Kidney epithelial cell (primary cell): ENCODE measurements around the gene GPX3. TPM values are rescaled to one million over a fixed set of nuclear protein-coding genes. Genes with fewer than 3 reads are reported as not detected.

Source experiments
- DNase-seq: peaks from one replicate; pipeline ENCODE4 v3.0.0-alpha.2; 2010; ENCODE audit warnings: low read depth
- H3K27me3 ChIP-seq: 2 replicates; pipeline ENCODE4 v1.6.0; 2011; ENCODE audit warnings: low read length; ENCODE audit not compliant: control insufficient read depth, insufficient read depth
- H3K36me3 ChIP-seq: 2 replicates; pipeline ENCODE4 v1.5.1; 2011; ENCODE audit warnings: low read length; ENCODE audit not compliant: control insufficient read depth, insufficient read depth
- H3K4me3 ChIP-seq: 2 replicates; pipeline ENCODE4 v1.5.1; 2011; ENCODE audit warnings: low read depth, mild to moderate bottlenecking, control low read depth, low read length
- CTCF ChIP-seq: IDR thresholded peaks from 2 replicates; pipeline ENCODE4 v1.5.1; 2011; ENCODE audit warnings: mild to moderate bottlenecking, moderate library complexity, low read length, control low read depth, inconsistent platforms; ENCODE audit not compliant: insufficient read depth, poor library complexity, severe bottlenecking
- total RNA-seq: library from RNA; depleted of rRNA; stranded (reverse); fragments of >200 nt; gene quantifications from 2 replicates; pipeline ENCODE4 v1.2.3, GENCODE V29; 2015

GPX3 gene
- total RNA-seq, 1 donor from 2014 or later = 6.3 TPM

DNA sequence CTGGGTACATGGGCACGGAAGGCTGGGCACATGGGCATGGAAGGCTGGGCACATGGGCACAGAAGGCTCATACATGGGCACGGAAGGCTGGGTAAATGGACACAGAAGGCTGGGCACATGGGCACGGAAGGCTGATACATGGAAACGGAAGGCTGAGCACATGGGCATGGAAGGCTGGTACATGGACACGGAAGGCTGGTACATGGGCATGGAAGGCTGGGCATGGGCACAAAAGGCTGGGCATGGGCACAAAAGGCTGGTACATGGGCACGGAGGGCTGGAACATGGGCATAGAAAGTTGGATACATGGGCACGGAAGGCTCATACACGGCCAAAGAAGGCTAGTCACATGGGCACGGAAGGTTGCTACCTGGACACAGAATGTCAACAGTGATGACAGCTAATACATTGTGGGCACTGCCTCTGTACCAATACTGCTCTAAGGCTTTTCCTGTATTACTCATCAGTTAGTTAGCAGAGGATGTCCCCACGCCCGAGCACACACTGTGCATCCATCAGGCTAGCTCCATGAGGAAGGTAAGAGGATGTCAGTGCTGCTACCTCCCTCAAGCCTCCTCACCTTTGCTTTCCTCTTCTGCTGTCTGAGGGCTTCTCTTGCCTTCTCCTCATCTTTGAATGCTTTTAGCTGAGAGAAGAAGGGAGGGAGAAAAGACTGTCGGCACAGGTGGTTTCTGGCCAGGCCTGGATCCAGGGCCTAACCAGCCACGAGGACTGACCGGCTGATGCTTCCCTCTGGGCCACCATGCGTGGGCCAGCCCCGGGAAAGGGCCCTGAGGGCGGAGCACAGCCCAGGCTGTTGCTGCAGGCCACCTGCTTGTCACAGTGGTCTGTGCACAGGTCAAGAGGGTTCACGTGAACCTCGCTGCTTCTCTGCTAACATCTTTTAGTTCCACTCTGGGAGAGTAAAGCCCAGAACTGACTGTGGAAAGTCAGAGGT lies 14.3 kb downstream of the GPX3 start:
- DNase-seq = no peak
- Histone ChIP-seq H3K36me3 (peaks cover 9% of the 10 kb centered on the region), H3K27me3 (no peaks in the 10 kb centered on the region), H3K4me3 (no peak overlapping the region)
- TF ChIP-seq CTCF = no peak

GRCh38 chr5:151036556-151036955 lies 16.2 kb downstream of the GPX3 start:
- no peaks in the 10 kb centered on the region for H3K27me3 ChIP-seq
- no peak for DNase-seq

GRCh38 chr5:151037561-151038411 lies 17.4 kb downstream of the GPX3 start:
- no peak for TF ChIP-seq CTCF
- DNase-seq = no peak
- Histone ChIP-seq H3K27me3 (no peaks in the 10 kb centered on the region), H3K36me3 (peaks cover 8% of the 10 kb centered on the region), H3K4me3 (no peak overlapping the region)

More at GRCh38 chr5:151036556-151036955, 16.2 kb downstream of the GPX3 start:
- Histone ChIP-seq H3K4me3 (no peak overlapping the region), H3K36me3 (peaks cover 9% of the 10 kb centered on the region)
- TF ChIP-seq CTCF = no peak

DNA sequence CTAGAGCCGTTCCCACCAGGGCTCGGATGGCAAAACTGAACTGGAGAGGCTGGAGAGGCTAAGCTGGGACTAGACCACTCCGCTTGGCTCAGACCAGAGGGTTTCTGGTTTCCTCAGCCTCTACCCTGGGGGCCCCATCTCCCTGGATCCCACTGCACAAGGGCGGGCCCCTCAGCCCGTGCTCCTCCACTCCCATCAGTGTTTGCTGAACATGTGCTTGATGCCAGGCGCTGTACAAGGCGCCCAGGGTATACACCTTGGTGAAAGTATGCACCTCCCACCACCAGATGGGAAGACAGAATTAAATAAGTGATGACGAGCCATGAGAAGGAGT lies 18.0 kb downstream of the GPX3 start:
- Histone ChIP-seq H3K27me3 (no peaks in the 10 kb centered on the region), H3K4me3 (no peak overlapping the region), H3K36me3 (peaks cover 8% of the 10 kb centered on the region)
- no peak for TF ChIP-seq CTCF
- DNase-seq = no peak

GRCh38 chr5:151038801-151039238 lies 18.4 kb downstream of the GPX3 start:
- no peak for DNase-seq
- TF ChIP-seq CTCF = no peak
- H3K36me3 ChIP-seq = peaks cover 8% of the 10 kb centered on the region
- no peaks in the 10 kb centered on the region for H3K27me3 ChIP-seq
- H3K4me3 ChIP-seq = no peak overlapping the region
